Upper lobe of left lung (tissue), 6 donors: ENCODE results near the gene SPEN. TPM values are rescaled to one million over a fixed set of nuclear protein-coding genes. Genes with fewer than 3 reads are reported as not detected.
A peak's percentile ranks its signal among the peaks of the same experiment; 100 is the strongest.

Experiments used
- ATAC-seq, 2 donors: fragments of 200-7000 bp; cut with Tn5 transposase; one replicate each; pipeline ENCODE4 v1.9.1; 2022; ENCODE audit warnings: mild to moderate bottlenecking in 2 of 2, moderate library complexity in 2 of 2; ENCODE audit not compliant: low FRiP score in 2 of 2
- DNase-seq, 2 donors: peaks; one replicate each; pipeline ENCODE4 v3.0.0-alpha.2; 2019 to 2020
- H3K27ac ChIP-seq, 4 donors: fragments of 200-600 bp; sonication (generic); one replicate each; pipeline ENCODE4 v1.5.1; 2016 to 2019
- H3K27me3 ChIP-seq, 4 donors: fragments of 200-600 bp; sonication (generic); one replicate each; pipeline ENCODE4 v1.5.1; 2017 to 2019
- H3K36me3 ChIP-seq, 4 donors: fragments of 200-600 bp; sonication (generic); one replicate each; pipeline ENCODE4 v1.5.1; 2016 to 2019
- H3K4me1 ChIP-seq, 4 donors: fragments of 200-600 bp; sonication (generic); one replicate each; pipeline ENCODE4 v1.5.1; 2018 to 2019
- H3K4me3 ChIP-seq, 4 donors: fragments of 200-600 bp; sonication (generic); one replicate each; pipeline ENCODE4 v1.5.1; 2017 to 2019; ENCODE audit warnings: mild to moderate bottlenecking in 2 of 4, moderate library complexity in 1 of 4
- H3K9me3 ChIP-seq, 4 donors: fragments of 200-600 bp; sonication (generic); one replicate each; pipeline ENCODE4 v1.5.1; 2018 to 2019
- EP300 ChIP-seq, 4 donors: sonication (generic); formaldehyde crosslinking; IDR thresholded peaks; one replicate each; pipeline ENCODE4 v1.5.1; 2017; ENCODE audit warnings: antibody characterized with exemption in 4 of 4, control low read depth in 2 of 4
- POLR2A ChIP-seq, 4 donors: fragments of 450-650 bp; IDR thresholded peaks; one replicate each; pipeline ENCODE4 v1.5.1; 2016 to 2017; ENCODE audit warnings: antibody characterized with exemption in 4 of 4, mild to moderate bottlenecking in 2 of 4
- POLR2AphosphoS5 ChIP-seq, 2 donors: sonication (generic); formaldehyde crosslinking; IDR thresholded peaks; one replicate each; pipeline ENCODE4 v1.5.1; 2017; ENCODE audit warnings: antibody characterized with exemption in 2 of 2
- WGBS, 2 donors: methylation state at CpG; one replicate each; pipeline ENCODE4 v1.1.5; 2017 to 2018; 5-methylcytosine and 5-hydroxymethylcytosine counted together
- total RNA-seq, 6 donors: library from RNA; depleted of rRNA in 4 of 6; stranded (reverse); fragments of >200 nt in 4 of 6; gene quantifications; one replicate each; pipeline versions ENCODE4 v1.1.0 to v1.2.1, GENCODE V29; 2016 to 2021
- TF ChIP-seq, protein P1 (sequence below), 6 experiments: fragments of 450-650 bp in 4 of 6; fragments of 200-600 bp in 2 of 6; sonication (generic) in 2 of 6; IDR thresholded peaks; one replicate each; pipeline ENCODE4 v1.5.1; 2016 to 2019; ENCODE audit warnings: antibody characterized with exemption in 6 of 6
- donor health status: DM: no; HTN: no; CAD: no; lungs with moderate emphysema.
- donor health status: DM: no; HTN: yes; CAD: no; lungs with severe emphysema.

SPEN gene
- total RNA-seq, 6 donors from 2014 or later: 41.5 to 73.3 (median 51.3) TPM

DNA sequence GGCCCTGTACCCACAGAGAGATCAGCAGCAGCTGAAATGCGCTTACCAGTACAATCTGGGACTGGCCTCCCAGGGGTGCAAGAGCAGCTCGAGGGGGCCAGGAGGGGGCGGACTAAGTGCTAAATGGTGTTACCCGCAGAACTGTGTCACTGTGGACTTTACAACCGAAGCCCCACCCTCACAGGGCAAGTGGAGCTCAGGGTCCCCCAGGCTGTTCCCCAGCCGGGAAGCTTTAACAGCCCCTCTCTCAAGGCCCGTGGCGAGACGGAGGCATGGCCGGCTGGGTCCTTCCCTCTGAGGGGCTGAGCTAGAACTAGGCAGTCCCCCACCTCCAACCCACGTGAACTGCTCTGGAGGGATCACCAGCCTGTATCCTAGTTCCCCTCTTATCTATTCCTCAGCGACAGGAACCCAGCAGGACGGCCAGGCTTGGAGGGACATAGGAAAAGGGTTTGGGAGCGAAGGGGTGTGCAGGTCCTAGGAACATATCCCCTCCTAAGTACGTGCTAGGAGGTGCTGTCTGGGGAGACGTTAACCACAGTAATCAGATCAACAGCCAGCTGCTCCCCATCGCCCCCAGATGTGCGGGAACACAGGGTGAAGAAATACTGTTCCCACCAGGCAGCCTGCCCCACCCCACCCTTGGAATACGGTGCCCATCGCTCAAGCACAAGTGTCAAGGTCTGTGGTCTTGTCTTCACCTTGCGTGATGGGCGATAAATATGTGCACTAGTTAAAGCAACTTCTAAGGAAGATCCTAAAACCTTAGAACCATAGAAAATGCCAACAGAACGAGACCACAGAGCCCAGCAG lies 104.0 kb downstream of the SPEN start:
- Histone ChIP-seq H3K27me3 (no peaks in the 10 kb centered on the region), H3K36me3 (peaks cover 6 to 18% (median 16%) of the 10 kb centered on the region in 4 donors), H3K4me1 (peaks cover 75 to 87% (median 85%) of the 10 kb centered on the region in 4 donors), H3K9me3 (no peaks in the 10 kb centered on the region), H3K27ac (peak overlapping the region; percentile 86 to 90 (median 88)), H3K4me3 (no peak overlapping the region)
- no peak for ATAC-seq
- 70% methylated on average over 18 to 23 of the region's 23 CpGs for WGBS, 2 donors
- no peak for TF ChIP-seq POLR2AphosphoS5 (IDR thresholded peaks at IDR 0.05)
- TF ChIP-seq, protein P1, sequence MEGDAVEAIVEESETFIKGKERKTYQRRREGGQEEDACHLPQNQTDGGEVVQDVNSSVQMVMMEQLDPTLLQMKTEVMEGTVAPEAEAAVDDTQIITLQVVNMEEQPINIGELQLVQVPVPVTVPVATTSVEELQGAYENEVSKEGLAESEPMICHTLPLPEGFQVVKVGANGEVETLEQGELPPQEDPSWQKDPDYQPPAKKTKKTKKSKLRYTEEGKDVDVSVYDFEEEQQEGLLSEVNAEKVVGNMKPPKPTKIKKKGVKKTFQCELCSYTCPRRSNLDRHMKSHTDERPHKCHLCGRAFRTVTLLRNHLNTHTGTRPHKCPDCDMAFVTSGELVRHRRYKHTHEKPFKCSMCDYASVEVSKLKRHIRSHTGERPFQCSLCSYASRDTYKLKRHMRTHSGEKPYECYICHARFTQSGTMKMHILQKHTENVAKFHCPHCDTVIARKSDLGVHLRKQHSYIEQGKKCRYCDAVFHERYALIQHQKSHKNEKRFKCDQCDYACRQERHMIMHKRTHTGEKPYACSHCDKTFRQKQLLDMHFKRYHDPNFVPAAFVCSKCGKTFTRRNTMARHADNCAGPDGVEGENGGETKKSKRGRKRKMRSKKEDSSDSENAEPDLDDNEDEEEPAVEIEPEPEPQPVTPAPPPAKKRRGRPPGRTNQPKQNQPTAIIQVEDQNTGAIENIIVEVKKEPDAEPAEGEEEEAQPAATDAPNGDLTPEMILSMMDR (IDR thresholded peaks at IDR 0.05): no peak
- TF ChIP-seq POLR2A (IDR thresholded peaks at IDR 0.05): no peak
- TF ChIP-seq EP300 (IDR thresholded peaks at IDR 0.05): no peak
- DNase-seq: no peak

DNA sequence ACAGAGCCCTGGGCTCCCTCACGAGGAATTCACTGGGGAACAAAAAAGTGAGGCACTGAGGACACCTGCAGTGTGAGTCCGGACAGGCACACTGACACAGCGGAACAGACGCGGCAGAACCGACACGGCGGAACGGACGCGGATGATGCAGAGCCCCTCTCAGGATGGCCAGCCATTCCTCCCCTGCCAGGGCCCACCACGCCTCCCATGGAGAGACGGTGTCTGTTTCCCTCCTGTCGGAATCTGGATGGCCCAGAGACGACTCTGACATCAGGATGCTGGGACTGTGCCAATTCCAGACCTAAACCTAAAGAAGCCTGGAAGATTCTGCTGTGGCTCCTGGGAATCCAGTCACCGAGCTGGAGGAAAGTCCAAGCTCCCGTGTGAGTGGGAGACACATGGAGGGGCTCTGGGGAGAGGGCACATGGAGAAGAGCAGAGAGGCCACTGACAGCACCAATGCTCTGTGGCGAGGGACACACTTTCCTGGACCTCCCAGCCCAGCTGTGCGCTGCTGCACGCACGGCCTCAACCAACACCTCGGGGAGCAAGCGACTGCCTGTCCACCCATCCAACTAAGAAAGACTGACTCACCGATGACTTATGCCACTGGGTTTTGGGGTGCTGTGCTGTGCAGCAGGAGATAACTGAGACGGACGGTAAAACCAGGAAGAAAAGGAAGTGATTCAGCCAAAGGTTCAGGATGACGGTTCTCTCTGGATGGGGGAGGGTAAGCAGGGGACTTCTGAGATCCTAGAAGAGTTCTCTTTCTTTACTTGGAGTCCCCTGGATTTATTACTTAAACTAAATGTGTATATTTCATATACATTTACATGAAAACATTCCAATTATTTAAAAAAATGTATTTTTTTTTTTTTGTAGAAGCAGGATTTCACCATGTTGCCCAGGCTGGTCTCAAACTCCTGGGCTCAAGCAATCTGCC lies 105.1 kb downstream of the SPEN start:
- Histone ChIP-seq H3K4me1 (peaks cover 77 to 94% (median 91%) of the 10 kb centered on the region in 4 donors), H3K27ac (peak overlapping the region; percentile 8 to 86 (median 43)), H3K36me3 (peaks cover 0 to 7% (median 6%) of the 10 kb centered on the region in 4 donors), H3K27me3 (no peaks in the 10 kb centered on the region), H3K4me3 (no peak overlapping the region), H3K9me3 (no peaks in the 10 kb centered on the region)
- DNase-seq: peak in 1 of 2 donors; percentile 46
- 68 to 80% methylated on average over 24 to 27 of the region's 27 CpGs for WGBS, 2 donors
- no peak for TF ChIP-seq EP300 (IDR thresholded peaks at IDR 0.05)
- TF ChIP-seq POLR2A (IDR thresholded peaks at IDR 0.05): peak in 1 of 4 donors; percentile 24
- TF ChIP-seq, protein P1 (IDR thresholded peaks at IDR 0.05): no peak
- TF ChIP-seq POLR2AphosphoS5 (IDR thresholded peaks at IDR 0.05): peak in 1 of 2 donors; percentile 57
- no peak for ATAC-seq

DNA sequence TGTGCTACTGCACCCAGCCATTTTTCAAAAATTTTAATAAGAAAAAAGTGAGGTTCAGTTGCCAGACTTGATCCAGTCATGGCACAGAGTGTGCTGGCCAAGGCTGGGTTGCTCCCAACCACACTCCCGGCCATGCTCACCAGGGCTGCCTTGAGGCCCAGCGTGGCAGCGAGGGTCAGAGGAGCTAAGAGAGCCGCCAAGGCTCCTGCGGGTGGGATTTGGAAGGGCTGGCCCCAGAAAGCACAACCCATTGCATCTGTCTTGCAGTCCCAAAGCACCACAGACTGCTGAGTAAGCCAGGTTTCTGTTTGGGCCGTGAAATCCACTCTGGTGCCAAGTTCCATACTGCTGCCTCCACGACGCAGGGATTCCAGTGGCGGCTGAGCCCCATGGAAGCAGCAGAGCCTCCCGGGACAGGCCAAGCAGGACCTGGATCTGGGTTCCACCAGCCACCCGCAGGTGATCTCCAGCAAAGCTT lies 105.8 kb downstream of the SPEN start:
- H3K27me3 ChIP-seq: no peaks in the 10 kb centered on the region
- DNase-seq (no peak), ATAC-seq (no peak)
- no peaks in the 10 kb centered on the region for H3K9me3 ChIP-seq
- peaks cover 79 to 96% (median 90%) of the 10 kb centered on the region in 4 donors for H3K4me1 ChIP-seq
- TF ChIP-seq, protein P1 (IDR thresholded peaks at IDR 0.05): no peak
- H3K4me3 ChIP-seq: no peak overlapping the region
- peak overlapping the region; percentile 8 to 86 (median 59) for H3K27ac ChIP-seq
- H3K36me3 ChIP-seq: no peaks in the 10 kb centered on the region
- WGBS, 2 donors: 68 to 92% methylated on average over 6 to 11 of the region's 11 CpGs

GRCh38 chr1:15953791-15954241 lies 106.3 kb downstream of the SPEN start:
- H3K4me3 ChIP-seq: no peak overlapping the region
- ATAC-seq (no peak), DNase-seq (no peak)
- H3K4me1 ChIP-seq: peaks cover 79 to 96% (median 90%) of the 10 kb centered on the region in 4 donors
- no peak for TF ChIP-seq EP300 (IDR thresholded peaks at IDR 0.05)
- TF ChIP-seq, protein P1 (IDR thresholded peaks at IDR 0.05): no peak
- TF ChIP-seq POLR2AphosphoS5 (IDR thresholded peaks at IDR 0.05): no peak
- TF ChIP-seq POLR2A (IDR thresholded peaks at IDR 0.05): no peak
- H3K27ac ChIP-seq: peak overlapping the region; percentile 8 to 86 (median 63)
- no peaks in the 10 kb centered on the region for H3K27me3 ChIP-seq
- H3K9me3 ChIP-seq: no peaks in the 10 kb centered on the region
- H3K36me3 ChIP-seq: no peaks in the 10 kb centered on the region
- WGBS, 2 donors: 22 to 25% methylated on average over 1 of the region's 1 CpG
